Measurements from ENCODE around the gene PPP3R1. TPM values are rescaled to one million over a fixed set of nuclear protein-coding genes. Genes with fewer than 3 reads are reported as not detected.

PPP3R1 gene
- total and polyA plus RNA-seq, 2 of the 8 experiments (the other 6 are each of a cell fraction or from before 2014, with no cell fraction given) = 9.3 to 85.1 TPM

- TF ChIP-seq PHF8 (conservative IDR thresholded peaks at IDR 0.05; ENCODE audit: low read depth, low read length) (no peak), CHD7 (IDR thresholded peaks at IDR 0.05; ENCODE audit: insufficient replicate concordance, low read length) (no peak), JUN (IDR thresholded peaks at IDR 0.05; ENCODE audit: low read depth, low read length) (no peak), SP2 (IDR thresholded peaks at IDR 0.05; ENCODE audit: low read length) (no peak)
Measured at GRCh38 chr2:68295516-68295915, 43.2 kb upstream of the PPP3R1 start (continued).

All from H1 (cell line).